BLaER1 treated with 17β-estradiol and CSF1 and Interleukin-3, amounts not matched to agents 10 nM and 100 nM (cell line): ENCODE data around the gene AMOTL2.

Experiments used
- H3K27ac ChIP-seq, 11 experiments: shearing (Covaris generic); formaldehyde crosslinking; 2 replicates each; pipeline ENCODE4 v1.8.1; 2022
- H3K27me3 ChIP-seq, 11 experiments: shearing (Covaris generic); formaldehyde crosslinking; 2 replicates each; pipeline ENCODE4 v1.8.1; 2022
- H3K36me3 ChIP-seq, 11 experiments: shearing (Covaris generic); formaldehyde crosslinking; 2 replicates each; pipeline ENCODE4 v1.8.1; 2022
- H3K4me1 ChIP-seq, 10 experiments: shearing (Covaris generic); formaldehyde crosslinking; 2 replicates each; pipeline ENCODE4 v1.8.1; 2022
- H3K4me2 ChIP-seq, 11 experiments: shearing (Covaris generic); formaldehyde crosslinking; 2 replicates each; pipeline ENCODE4 v1.8.1; 2022
- H3K4me3 ChIP-seq, 10 experiments: shearing (Covaris generic); formaldehyde crosslinking; 2 replicates each; pipeline ENCODE4 v1.8.1; 2022
- H3K9ac ChIP-seq, 11 experiments: shearing (Covaris generic); formaldehyde crosslinking; 2 replicates each; pipeline ENCODE4 v1.8.1; 2022
- H3K9me3 ChIP-seq, 11 experiments: shearing (Covaris generic); formaldehyde crosslinking; replicated peaks in 1 of 11; 2 replicates each; pipeline ENCODE4 v1.8.1; 2022
- H4K20me1 ChIP-seq, 11 experiments: shearing (Covaris generic); formaldehyde crosslinking; 2 replicates each; pipeline ENCODE4 v1.8.1; 2022
- Cebpa-rat ChIP-seq, 11 experiments: shearing (Covaris generic); IDR thresholded peaks; 2 replicates each; pipeline ENCODE4 v1.8.1; 2022

AMOTL2 gene

GRCh38 chr3:134323966-134324962 lies 50.0 kb downstream of the AMOTL2 start:
- Histone ChIP-seq H3K27ac (no peak overlapping the region), H3K9ac (no peak overlapping the region), H3K4me3 (no peak overlapping the region), H3K9me3 (no peaks in the 10 kb centered on the region), H3K36me3 (no peaks in the 10 kb centered on the region), H3K27me3 (no peaks in the 10 kb centered on the region), H3K4me1 (peaks cover 10 to 26% (median 22%) of the 10 kb centered on the region in 10 experiments), H3K4me2 (no peak overlapping the region), H4K20me1 (no peaks in the 10 kb centered on the region; a peak in 1 of 22 replicates)
- no peak for TF ChIP-seq Cebpa-rat (IDR thresholded peaks at IDR 0.05)

GRCh38 chr3:134322286-134322685 lies 52.0 kb downstream of the AMOTL2 start:
- Histone ChIP-seq H3K4me1 (peaks cover 6 to 13% (median 9%) of the 10 kb centered on the region in 10 experiments), H4K20me1 (no peaks in the 10 kb centered on the region; a peak in 1 of 22 replicates), H3K4me3 (no peak overlapping the region), H3K36me3 (no peaks in the 10 kb centered on the region), H3K27me3 (no peaks in the 10 kb centered on the region), H3K9me3 (no peaks in the 10 kb centered on the region), H3K27ac (no peak overlapping the region), H3K9ac (no peak overlapping the region), H3K4me2 (no peak overlapping the region)
- TF ChIP-seq Cebpa-rat (IDR thresholded peaks at IDR 0.05), result no peak

- Histone ChIP-seq H3K27me3 (no peaks in the 10 kb centered on the region), H3K4me3 (no peak overlapping the region), H3K9me3 (no peaks in the 10 kb centered on the region), H3K27ac (no peak overlapping the region), H4K20me1 (no peaks in the 10 kb centered on the region; a peak in 1 of 22 replicates), H3K36me3 (no peaks in the 10 kb centered on the region), H3K4me1 (no peaks in the 10 kb centered on the region), H3K4me2 (no peak overlapping the region), H3K9ac (no peak overlapping the region)
- TF ChIP-seq Cebpa-rat (IDR thresholded peaks at IDR 0.05), result no peak
Observed at GRCh38 chr3:134320749-134321148, 53.5 kb downstream of the AMOTL2 start.

- H3K27ac ChIP-seq, result no peak overlapping the region
- H3K9me3 ChIP-seq, result no peaks in the 10 kb centered on the region
- TF ChIP-seq Cebpa-rat (IDR thresholded peaks at IDR 0.05), result no peak
- H3K9ac ChIP-seq, result no peak overlapping the region
- no peak overlapping the region for H3K4me3 ChIP-seq
- H3K27me3 ChIP-seq, result no peaks in the 10 kb centered on the region
- H3K36me3 ChIP-seq, result no peaks in the 10 kb centered on the region
- H3K4me1 ChIP-seq, result no peaks in the 10 kb centered on the region
- H4K20me1 ChIP-seq, result no peaks in the 10 kb centered on the region; a peak in 1 of 22 replicates
- no peak overlapping the region for H3K4me2 ChIP-seq
Observed at GRCh38 chr3:134319931-134320330, 54.3 kb downstream of the AMOTL2 start.

- H3K4me2 ChIP-seq, result no peak overlapping the region
- H3K4me3 ChIP-seq, result no peak overlapping the region
- H3K4me1 ChIP-seq, result no peaks in the 10 kb centered on the region
- no peaks in the 10 kb centered on the region for H3K36me3 ChIP-seq
- H3K9me3 ChIP-seq, result no peaks in the 10 kb centered on the region
- H3K27ac ChIP-seq, result no peak overlapping the region
- peaks cover 0 to 8% (median 3%) of the 10 kb centered on the region in 11 experiments; a peak in 7 of 22 replicates for H3K27me3 ChIP-seq
- H4K20me1 ChIP-seq, result no peaks in the 10 kb centered on the region; a peak in 1 of 22 replicates
- no peak for TF ChIP-seq Cebpa-rat (IDR thresholded peaks at IDR 0.05)
- H3K9ac ChIP-seq, result no peak overlapping the region
Observed at GRCh38 chr3:134318166-134318565, 56.1 kb downstream of the AMOTL2 start.

GRCh38 chr3:134317106-134317947 lies 56.9 kb downstream of the AMOTL2 start:
- Histone ChIP-seq H3K4me2 (no peak overlapping the region), H3K27ac (no peak overlapping the region), H3K36me3 (no peaks in the 10 kb centered on the region), H3K4me1 (no peaks in the 10 kb centered on the region), H4K20me1 (no peaks in the 10 kb centered on the region; a peak in 1 of 22 replicates), H3K27me3 (peaks cover 0 to 16% (median 11%) of the 10 kb centered on the region in 11 experiments; a peak in 18 of 22 replicates), H3K4me3 (no peak overlapping the region), H3K9ac (no peak overlapping the region), H3K9me3 (no peaks in the 10 kb centered on the region)
- TF ChIP-seq Cebpa-rat (IDR thresholded peaks at IDR 0.05), result no peak

GRCh38 chr3:134315286-134316106 lies 58.8 kb downstream of the AMOTL2 start:
- Histone ChIP-seq H3K36me3 (no peaks in the 10 kb centered on the region), H3K9ac (no peak overlapping the region), H3K9me3 (no peaks in the 10 kb centered on the region), H3K4me1 (peaks cover under 1 to 8% (median 3%) of the 10 kb centered on the region in 10 experiments), H3K4me2 (no peak overlapping the region), H3K27me3 (peaks cover 0 to 21% (median 12%) of the 10 kb centered on the region in 11 experiments; a peak in 18 of 22 replicates), H3K4me3 (no peak overlapping the region), H4K20me1 (no peaks in the 10 kb centered on the region; a peak in 1 of 22 replicates), H3K27ac (no peak overlapping the region)
- no peak for TF ChIP-seq Cebpa-rat (IDR thresholded peaks at IDR 0.05)

GRCh38 chr3:134314588-134315285 lies 59.5 kb downstream of the AMOTL2 start:
- Histone ChIP-seq H3K4me1 (peaks cover 8 to 15% (median 10%) of the 10 kb centered on the region in 10 experiments), H3K4me2 (no peak overlapping the region), H3K36me3 (no peaks in the 10 kb centered on the region), H3K9me3 (no peaks in the 10 kb centered on the region), H3K9ac (no peak overlapping the region), H4K20me1 (no peaks in the 10 kb centered on the region; a peak in 1 of 22 replicates), H3K27me3 (peaks cover 0 to 21% (median 12%) of the 10 kb centered on the region in 11 experiments; a peak in 18 of 22 replicates), H3K27ac (no peak overlapping the region), H3K4me3 (no peak overlapping the region)
- no peak for TF ChIP-seq Cebpa-rat (IDR thresholded peaks at IDR 0.05)
